Activated naive CD8-positive, alpha-beta T cell treated with anti-CD3 and anti-CD28 coated beads, Interleukin-2, amount 50 U/mL, for 24 hours (primary cell): ENCODE measurements around the gene ZNF12.

Source experiments
- ATAC-seq: fragments of 150-1000 bp; cut with Tn5 transposase; one replicate; pipeline ENCODE4 v1.10.0; 2021
- DNase-seq: peaks from one replicate; pipeline ENCODE4 v3.0.0; 2021
- H3K27ac Mint-ChIP-seq: one replicate; pipeline ENCODE4 v1.8.0; 2021; ENCODE audit warnings: mild to moderate bottlenecking, mixed read lengths
- H3K27me3 Mint-ChIP-seq: one replicate; pipeline ENCODE4 v1.8.0; 2021; ENCODE audit warnings: mixed read lengths
- H3K36me3 Mint-ChIP-seq: one replicate; pipeline ENCODE4 v1.8.0; 2021; ENCODE audit warnings: low read depth, mixed read lengths
- H3K4me1 Mint-ChIP-seq: one replicate; pipeline ENCODE4 v1.8.0; 2021; ENCODE audit warnings: mixed read lengths
- H3K4me3 Mint-ChIP-seq: one replicate; pipeline ENCODE4 v1.8.0; 2021; ENCODE audit warnings: mild to moderate bottlenecking, moderate library complexity, mixed read lengths
- H3K9me3 Mint-ChIP-seq: one replicate; pipeline ENCODE4 v1.8.0; 2021; ENCODE audit warnings: mixed read lengths

The ZNF12 gene

GRCh38 chr7:6655636-6656385 is 50.9 kb downstream of the ZNF12 start:
- no peak overlapping the region for H3K27ac Mint-ChIP-seq
- no peaks in the 10 kb centered on the region for H3K27me3 Mint-ChIP-seq
- H3K36me3 Mint-ChIP-seq, result peaks cover 24% of the 10 kb centered on the region
- H3K4me1 Mint-ChIP-seq, result peaks cover 4% of the 10 kb centered on the region
- peaks cover 2% of the 10 kb centered on the region for H3K9me3 Mint-ChIP-seq
- ATAC-seq (no peak), DNase-seq (no peak)
- no peak overlapping the region for H3K4me3 Mint-ChIP-seq

- Mint-ChIP-seq H3K4me1 (peaks cover 4% of the 10 kb centered on the region), H3K9me3 (peaks cover 4% of the 10 kb centered on the region), H3K4me3 (no peak overlapping the region), H3K36me3 (peaks cover 32% of the 10 kb centered on the region), H3K27me3 (no peaks in the 10 kb centered on the region), H3K27ac (no peak overlapping the region)
- ATAC-seq, result no peak
- no peak for DNase-seq
Observed at GRCh38 chr7:6654842-6655610, 51.7 kb downstream of the ZNF12 start.

- Mint-ChIP-seq H3K4me1 (peaks cover 4% of the 10 kb centered on the region), H3K4me3 (no peak overlapping the region), H3K9me3 (peaks cover 4% of the 10 kb centered on the region), H3K27ac (no peak overlapping the region), H3K27me3 (no peaks in the 10 kb centered on the region), H3K36me3 (peaks cover 37% of the 10 kb centered on the region)
- DNase-seq (no peak), ATAC-seq (no peak)
Observed at GRCh38 chr7:6654113-6654841, 52.5 kb downstream of the ZNF12 start.

- peaks cover 4% of the 10 kb centered on the region for H3K9me3 Mint-ChIP-seq
- H3K36me3 Mint-ChIP-seq, result peaks cover 37% of the 10 kb centered on the region
- H3K4me3 Mint-ChIP-seq, result no peak overlapping the region
- no peaks in the 10 kb centered on the region for H3K27me3 Mint-ChIP-seq
- H3K4me1 Mint-ChIP-seq, result no peaks in the 10 kb centered on the region
- H3K27ac Mint-ChIP-seq, result no peak overlapping the region
- no peak for ATAC-seq
- no peak for DNase-seq
Observed at GRCh38 chr7:6653071-6654003, 53.4 kb downstream of the ZNF12 start.

- Mint-ChIP-seq H3K4me1 (no peaks in the 10 kb centered on the region), H3K27ac (no peak overlapping the region), H3K27me3 (no peaks in the 10 kb centered on the region), H3K9me3 (peaks cover 4% of the 10 kb centered on the region), H3K4me3 (no peak overlapping the region), H3K36me3 (peaks cover 38% of the 10 kb centered on the region)
- DNase-seq, result no peak
- no peak for ATAC-seq
Observed at GRCh38 chr7:6652446-6653011, 54.2 kb downstream of the ZNF12 start.

- ATAC-seq (no peak), DNase-seq (no peak)
- Mint-ChIP-seq H3K9me3 (peaks cover 4% of the 10 kb centered on the region), H3K27me3 (no peaks in the 10 kb centered on the region), H3K27ac (no peak overlapping the region), H3K4me3 (no peak overlapping the region), H3K36me3 (peaks cover 41% of the 10 kb centered on the region), H3K4me1 (no peaks in the 10 kb centered on the region)
Observed at GRCh38 chr7:6651851-6652445, 54.8 kb downstream of the ZNF12 start.

- peaks cover 44% of the 10 kb centered on the region for H3K36me3 Mint-ChIP-seq
- H3K27ac Mint-ChIP-seq, result no peak overlapping the region
- no peaks in the 10 kb centered on the region for H3K4me1 Mint-ChIP-seq
- no peaks in the 10 kb centered on the region for H3K27me3 Mint-ChIP-seq
- peaks cover 4% of the 10 kb centered on the region for H3K9me3 Mint-ChIP-seq
- DNase-seq, result no peak
- ATAC-seq, result no peak
- no peak overlapping the region for H3K4me3 Mint-ChIP-seq
Observed at GRCh38 chr7:6650521-6651011, 56.2 kb downstream of the ZNF12 start.

GRCh38 chr7:6650086-6650485 is 56.7 kb downstream of the ZNF12 start:
- DNase-seq (no peak), ATAC-seq (no peak)
- H3K4me3 Mint-ChIP-seq, result no peak overlapping the region
- peaks cover 4% of the 10 kb centered on the region for H3K9me3 Mint-ChIP-seq
- no peak overlapping the region for H3K27ac Mint-ChIP-seq
- no peaks in the 10 kb centered on the region for H3K27me3 Mint-ChIP-seq
- peaks cover 39% of the 10 kb centered on the region for H3K36me3 Mint-ChIP-seq
- no peaks in the 10 kb centered on the region for H3K4me1 Mint-ChIP-seq

GRCh38 chr7:6649241-6649961 is 57.3 kb downstream of the ZNF12 start:
- H3K27ac Mint-ChIP-seq, result no peak overlapping the region
- ATAC-seq, result no peak
- peaks cover 35% of the 10 kb centered on the region for H3K36me3 Mint-ChIP-seq
- H3K9me3 Mint-ChIP-seq, result peaks cover 4% of the 10 kb centered on the region
- H3K4me3 Mint-ChIP-seq, result no peak overlapping the region
- DNase-seq, result no peak
- H3K27me3 Mint-ChIP-seq, result no peaks in the 10 kb centered on the region
- no peaks in the 10 kb centered on the region for H3K4me1 Mint-ChIP-seq

- no peaks in the 10 kb centered on the region for H3K27me3 Mint-ChIP-seq
- no peak overlapping the region for H3K4me3 Mint-ChIP-seq
- no peak overlapping the region for H3K27ac Mint-ChIP-seq
- H3K9me3 Mint-ChIP-seq, result peaks cover 4% of the 10 kb centered on the region
- DNase-seq (no peak), ATAC-seq (no peak)
- no peaks in the 10 kb centered on the region for H3K4me1 Mint-ChIP-seq
- H3K36me3 Mint-ChIP-seq, result peaks cover 35% of the 10 kb centered on the region
Observed at GRCh38 chr7:6648815-6649104, 58.0 kb downstream of the ZNF12 start.

- Mint-ChIP-seq H3K4me3 (no peak overlapping the region), H3K27me3 (no peaks in the 10 kb centered on the region), H3K9me3 (peaks cover 4% of the 10 kb centered on the region), H3K27ac (no peak overlapping the region), H3K4me1 (no peaks in the 10 kb centered on the region), H3K36me3 (peaks cover 37% of the 10 kb centered on the region)
- no peak for ATAC-seq
- no peak for DNase-seq
Observed at GRCh38 chr7:6648066-6648814, 58.5 kb downstream of the ZNF12 start.

- Mint-ChIP-seq H3K4me1 (no peaks in the 10 kb centered on the region), H3K4me3 (no peak overlapping the region), H3K9me3 (peaks cover 4% of the 10 kb centered on the region), H3K27me3 (no peaks in the 10 kb centered on the region), H3K27ac (no peak overlapping the region), H3K36me3 (peaks cover 41% of the 10 kb centered on the region)
- DNase-seq (no peak), ATAC-seq (no peak)
Observed at GRCh38 chr7:6647541-6647940, 59.2 kb downstream of the ZNF12 start.
